HG02642 (cell line): ENCODE results near the gene PFKL.

ENCODE experiments used
- ATAC-seq: cut with Tn5 transposase; IDR thresholded peaks from one replicate; pipeline ENCODE4 v1.9.1; 2021; ENCODE audit warnings: mild to moderate bottlenecking; ENCODE audit not compliant: unreplicated experiment, poor library complexity

The PFKL gene

DNA sequence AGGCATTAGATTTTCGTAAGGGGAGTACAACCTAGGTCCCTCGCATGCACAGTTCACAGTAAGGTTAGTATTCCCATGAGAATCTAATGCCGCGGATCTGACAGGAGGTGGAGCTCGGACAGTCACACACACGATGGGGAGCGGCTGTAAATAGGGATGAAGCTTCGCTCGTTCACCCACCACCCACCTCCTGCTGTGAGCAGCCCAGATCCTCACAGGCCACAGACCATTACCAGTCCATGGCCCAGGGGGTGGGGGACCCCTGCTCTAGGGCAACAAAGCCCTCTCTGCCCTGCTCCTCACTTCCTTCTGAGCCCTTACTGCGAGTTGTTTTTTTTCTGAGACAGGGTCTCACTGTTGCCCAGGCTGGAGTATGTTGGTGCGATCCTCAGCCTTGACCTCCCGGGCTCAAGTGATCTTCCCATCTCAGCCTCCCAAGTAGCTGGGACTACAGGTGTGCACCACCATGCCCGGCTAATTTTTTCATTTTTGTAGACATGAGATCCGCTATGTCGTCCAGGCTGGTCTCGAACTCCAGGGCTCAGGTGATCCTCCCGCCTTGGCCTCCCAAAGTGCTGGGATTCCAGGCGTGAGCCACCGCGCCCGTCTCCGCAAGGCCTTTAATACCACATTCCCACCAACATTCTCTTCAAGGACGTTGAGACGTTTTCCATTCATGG lies 74.9 kb downstream of the PFKL start:
- ATAC-seq, result no peak

DNA sequence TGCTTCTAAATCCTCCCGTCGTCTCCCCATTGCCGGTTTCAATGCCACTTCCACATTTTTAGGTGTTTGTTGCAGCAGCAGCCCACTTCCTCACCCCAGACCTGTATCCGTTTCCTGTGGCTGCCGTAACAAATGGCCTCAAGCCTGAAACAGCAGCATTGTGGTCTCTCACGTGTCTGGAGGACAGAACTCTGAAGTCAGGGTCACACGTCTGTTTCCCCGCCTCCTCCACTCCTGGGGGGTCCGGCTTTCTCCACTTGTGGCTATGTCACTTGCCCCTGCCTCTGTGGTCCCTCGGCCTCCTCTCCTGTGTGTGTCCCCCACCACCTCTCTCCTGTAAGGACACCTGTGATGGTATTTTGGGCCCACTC lies 75.4 kb downstream of the PFKL start:
- ATAC-seq, result no peak

DNA sequence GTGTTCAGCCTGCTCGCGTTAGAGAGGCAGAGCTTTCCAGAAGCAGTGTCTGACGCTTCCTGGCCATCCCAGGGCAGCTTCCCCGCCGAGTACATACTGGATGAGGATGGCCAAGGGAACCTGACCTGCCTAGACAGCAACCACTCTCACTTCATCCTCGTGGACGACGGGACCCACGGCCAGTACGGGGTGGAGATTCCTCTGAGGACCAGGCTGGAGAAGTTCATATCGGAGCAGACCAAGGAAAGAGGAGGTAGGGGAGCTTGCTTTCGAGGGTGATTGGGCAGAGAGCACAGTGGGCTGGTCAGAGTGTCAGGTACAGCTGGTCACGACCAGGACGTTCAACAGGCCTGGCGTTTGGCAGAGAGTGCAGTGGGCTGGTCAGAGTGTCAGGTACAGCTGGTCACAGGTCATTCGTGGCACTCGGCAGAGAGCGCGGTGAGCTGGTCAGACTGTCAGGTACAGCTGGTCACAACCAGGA lies 75.9 kb downstream of the PFKL start:
- no peak for ATAC-seq

DNA sequence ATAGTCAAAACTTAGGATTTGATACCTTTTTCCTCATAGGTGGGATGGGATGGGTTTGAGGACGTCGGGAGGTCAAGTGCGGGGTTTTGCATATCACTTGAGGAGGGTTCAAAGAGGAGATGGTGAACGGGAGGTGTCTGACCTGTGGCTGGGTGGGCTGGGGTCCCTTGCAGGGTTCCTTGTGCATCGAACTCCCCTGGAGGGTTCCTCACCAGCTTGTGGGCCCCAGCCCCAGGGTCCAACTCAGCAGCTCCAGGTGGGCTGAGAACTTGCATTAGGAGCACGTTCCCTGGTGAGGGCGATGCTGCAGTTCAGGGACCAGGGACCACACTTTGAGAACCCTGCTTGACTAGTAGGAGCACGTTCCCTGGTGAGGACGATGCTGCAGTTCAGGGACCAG lies 76.8 kb downstream of the PFKL start:
- no peak for ATAC-seq
